Small intestine (tissue), 7 donors: ENCODE data around the gene TNIK. TPM values are rescaled to one million over a fixed set of nuclear protein-coding genes. Genes with fewer than 3 reads are reported as not detected.
A peak's percentile ranks its signal among the peaks of the same experiment; 100 is the strongest.

ENCODE experiments used
- DNase-seq, 2 donors: peaks; one replicate each; pipeline versions ENCODE4 v3.0.0 to v3.0.0-alpha.2; 2013
- FAIRE-seq: peaks from 2 replicates; lab custom pipeline; 2012; peaks lifted over from hg19 to GRCh38; lab: Jason Lieb, UNC
- H3K27ac ChIP-seq, 3 donors: one replicate each; pipeline ENCODE4 v1.5.1; 2013; ENCODE audit warnings: low read length in 2 of 3, mild to moderate bottlenecking in 2 of 3, control low read depth in 1 of 3, inconsistent platforms in 1 of 3, low read depth in 1 of 3, moderate library complexity in 1 of 3
- H3K27me3 ChIP-seq, 3 donors: one replicate each; pipeline ENCODE4 v1.6.1; 2013; ENCODE audit warnings: low read length in 3 of 3, inconsistent platforms in 1 of 3; ENCODE audit not compliant: control insufficient read depth in 3 of 3, insufficient read depth in 3 of 3
- H3K36me3 ChIP-seq, 3 donors: one replicate each; pipeline ENCODE4 v1.6.1; 2013; ENCODE audit warnings: low read length in 3 of 3, inconsistent platforms in 1 of 3, low read depth in 1 of 3, mild to moderate bottlenecking in 1 of 3, moderate library complexity in 1 of 3; ENCODE audit not compliant: control insufficient read depth in 3 of 3, insufficient read depth in 2 of 3
- H3K4me1 ChIP-seq, 3 donors: one replicate each; pipeline ENCODE4 v1.6.1; 2013; ENCODE audit warnings: low read length in 2 of 3, inconsistent platforms in 1 of 3, low read depth in 1 of 3, mild to moderate bottlenecking in 1 of 3, moderate library complexity in 1 of 3; ENCODE audit not compliant: control insufficient read depth in 3 of 3, insufficient read depth in 2 of 3
- H3K4me3 ChIP-seq, 3 donors: one replicate each; pipeline ENCODE4 v1.5.1; 2013; ENCODE audit warnings: low read length in 3 of 3, control low read depth in 1 of 3, inconsistent platforms in 1 of 3, low read depth in 1 of 3, mild to moderate bottlenecking in 1 of 3, moderate library complexity in 1 of 3
- H3K9me3 ChIP-seq, 2 donors: one replicate each; pipeline ENCODE4 v1.6.1; 2013; ENCODE audit warnings: low read depth in 1 of 2, low read length in 1 of 2; ENCODE audit not compliant: control insufficient read depth in 2 of 2, insufficient read depth in 1 of 2
- WGBS, 3 donors: extraction: QIAGEN DNeasy Blood & Tissue Kit; methylation state at CpG; one replicate each; pipeline ENCODE4 v1.1.7; 2013; 5-methylcytosine and 5-hydroxymethylcytosine counted together
- polyA plus RNA-seq, 4 donors: library from polyadenylated mRNA; stranded (reverse) in 3 of 4; unstranded in 1 of 4; fragments of 200-250 nt in 3 of 4; fragments of 120-200 nt in 1 of 4; gene quantifications; one replicate each; pipeline versions ENCODE4 v1.2.1 to v1.2.3, GENCODE V29; 2013
- donor health status: healthy with polysubstance abuse.
- donor health status: control.
- donor health status: control.
- donor health status: Bipolar disorder and iron deficiency.
- donor health status: healthy.

The TNIK gene
- polyA plus RNA-seq, 4 donors = 14.9 to 38.7 (median 27.5) TPM

- WGBS, 3 donors = 11 to 52% (median 24%) methylated on average over 2 of the region's 2 CpGs
- FAIRE-seq (no peak), DNase-seq (peak; percentile 33 to 39)
Observed at GRCh38 chr3:171334465-171334811, 125.8 kb downstream of the TNIK start.

GRCh38 chr3:171333784-171334464, 126.3 kb downstream of the TNIK start:
- H3K9me3 ChIP-seq = no peaks in the 10 kb centered on the region
- no peaks in the 10 kb centered on the region for H3K27me3 ChIP-seq
- FAIRE-seq (no peak), DNase-seq (no peak)
- peak overlapping the region in 1 of 3 donors; percentile 12 for H3K27ac ChIP-seq
- 84 to 88% (median 85%) methylated on average over 9 of the region's 9 CpGs for WGBS, 3 donors
- no peaks in the 10 kb centered on the region for H3K36me3 ChIP-seq
- no peak overlapping the region for H3K4me3 ChIP-seq
- peaks cover 0 to 19% (median 6%) of the 10 kb centered on the region in 3 donors for H3K4me1 ChIP-seq

More at GRCh38 chr3:171334465-171334811, 125.8 kb downstream of the TNIK start:
- no peaks in the 10 kb centered on the region for H3K36me3 ChIP-seq
- no peak overlapping the region for H3K4me3 ChIP-seq
- no peaks in the 10 kb centered on the region for H3K9me3 ChIP-seq
- peaks cover 0 to 19% (median 7%) of the 10 kb centered on the region in 3 donors for H3K4me1 ChIP-seq
- H3K27me3 ChIP-seq = no peaks in the 10 kb centered on the region
- H3K27ac ChIP-seq = peak overlapping the region in 1 of 3 donors; percentile 12

GRCh38 chr3:171330938-171331337, 129.3 kb downstream of the TNIK start:
- Histone ChIP-seq H3K27me3 (no peaks in the 10 kb centered on the region), H3K36me3 (no peaks in the 10 kb centered on the region), H3K27ac (no peak overlapping the region), H3K4me1 (peaks cover 2 to 15% (median 4%) of the 10 kb centered on the region in 3 donors), H3K4me3 (no peak overlapping the region), H3K9me3 (no peaks in the 10 kb centered on the region)
- FAIRE-seq (no peak), DNase-seq (no peak)
- WGBS, 3 donors = 87 to 93% (median 91%) methylated on average over 3 of the region's 3 CpGs

DNA sequence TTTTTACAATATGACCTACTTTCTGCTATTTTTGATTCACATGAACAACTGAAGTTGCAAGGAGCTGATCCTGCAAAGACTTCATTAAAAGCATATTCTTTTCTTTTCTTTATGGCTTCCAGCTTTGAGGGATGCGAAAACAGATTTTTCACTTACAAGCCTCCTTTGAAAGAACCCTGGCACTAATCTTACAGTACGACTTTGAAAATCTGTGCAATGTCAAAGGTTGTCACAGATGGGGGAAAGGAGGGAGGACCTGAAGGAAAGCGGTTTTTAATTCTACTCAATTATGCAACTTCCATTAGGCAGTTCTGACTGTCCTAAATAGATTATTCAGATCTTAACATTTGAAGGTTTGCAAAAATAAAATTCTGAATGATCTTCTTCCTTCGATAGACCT, 130.5 kb downstream of the TNIK start:
- FAIRE-seq (no peak), DNase-seq (no peak)
- WGBS, 3 donors = 70 to 80% (median 71%) methylated on average over 4 of the region's 4 CpGs

GRCh38 chr3:171328419-171329082, 131.7 kb downstream of the TNIK start:
- DNase-seq (peak; percentile 50 to 67), FAIRE-seq (no peak)
- no peak overlapping the region for H3K4me3 ChIP-seq
- no peaks in the 10 kb centered on the region for H3K27me3 ChIP-seq
- H3K9me3 ChIP-seq = no peaks in the 10 kb centered on the region
- 53 to 61% (median 55%) methylated on average over 3 of the region's 3 CpGs for WGBS, 3 donors
- no peak overlapping the region for H3K27ac ChIP-seq
- peaks cover 0 to 9% (median 2%) of the 10 kb centered on the region in 3 donors for H3K4me1 ChIP-seq
- H3K36me3 ChIP-seq = no peaks in the 10 kb centered on the region

More for the DNA sequence above, 130.5 kb downstream of the TNIK start:
- no peaks in the 10 kb centered on the region for H3K36me3 ChIP-seq
- peaks cover 0 to 15% (median 2%) of the 10 kb centered on the region in 3 donors for H3K4me1 ChIP-seq
- H3K4me3 ChIP-seq = no peak overlapping the region
- no peaks in the 10 kb centered on the region for H3K27me3 ChIP-seq
- H3K27ac ChIP-seq = no peak overlapping the region
- H3K9me3 ChIP-seq = no peaks in the 10 kb centered on the region

DNA sequence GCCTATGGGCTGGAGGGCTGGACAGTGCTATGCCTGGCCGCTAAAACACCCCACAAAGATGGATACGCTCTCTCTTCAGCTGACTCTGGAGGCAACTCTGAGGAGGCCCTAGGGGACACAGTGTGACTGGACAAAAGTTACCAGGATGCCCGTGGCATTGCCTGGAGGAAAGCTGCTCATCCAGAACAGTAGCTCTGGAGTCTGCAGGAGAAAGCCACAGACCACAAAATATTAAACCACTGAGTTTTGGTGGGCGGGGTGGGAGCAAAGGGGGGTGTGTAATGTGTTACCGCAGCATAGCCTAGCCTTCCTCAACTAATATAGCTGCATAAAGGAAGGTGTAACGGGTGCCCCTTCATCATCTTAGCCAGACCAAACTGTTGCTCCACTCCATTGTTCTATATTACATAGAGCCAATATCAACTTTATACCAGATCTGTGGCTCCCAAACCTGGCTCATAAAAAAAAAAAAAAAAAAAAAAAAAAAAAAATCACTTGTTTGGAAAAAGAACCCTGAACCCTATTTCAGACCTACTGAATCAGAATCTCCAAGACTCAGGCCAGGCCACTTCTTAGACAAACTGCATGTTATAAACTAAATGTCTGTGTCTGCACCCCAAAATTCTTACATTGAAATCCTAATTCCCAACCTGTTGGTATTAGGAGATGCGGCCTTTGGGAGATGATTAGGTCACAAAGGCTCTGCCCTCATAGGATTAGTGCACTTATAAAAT, 132.6 kb downstream of the TNIK start:
- Histone ChIP-seq H3K36me3 (no peaks in the 10 kb centered on the region), H3K27me3 (no peaks in the 10 kb centered on the region), H3K27ac (no peak overlapping the region), H3K4me3 (no peak overlapping the region), H3K9me3 (no peaks in the 10 kb centered on the region), H3K4me1 (peaks cover 0 to 9% (median 2%) of the 10 kb centered on the region in 3 donors)
- no peak for DNase-seq
- 86 to 95% (median 94%) methylated on average over 7 of the region's 7 CpGs for whole genome bisulfite sequencing, 3 donors
- no peak for FAIRE-seq

DNA sequence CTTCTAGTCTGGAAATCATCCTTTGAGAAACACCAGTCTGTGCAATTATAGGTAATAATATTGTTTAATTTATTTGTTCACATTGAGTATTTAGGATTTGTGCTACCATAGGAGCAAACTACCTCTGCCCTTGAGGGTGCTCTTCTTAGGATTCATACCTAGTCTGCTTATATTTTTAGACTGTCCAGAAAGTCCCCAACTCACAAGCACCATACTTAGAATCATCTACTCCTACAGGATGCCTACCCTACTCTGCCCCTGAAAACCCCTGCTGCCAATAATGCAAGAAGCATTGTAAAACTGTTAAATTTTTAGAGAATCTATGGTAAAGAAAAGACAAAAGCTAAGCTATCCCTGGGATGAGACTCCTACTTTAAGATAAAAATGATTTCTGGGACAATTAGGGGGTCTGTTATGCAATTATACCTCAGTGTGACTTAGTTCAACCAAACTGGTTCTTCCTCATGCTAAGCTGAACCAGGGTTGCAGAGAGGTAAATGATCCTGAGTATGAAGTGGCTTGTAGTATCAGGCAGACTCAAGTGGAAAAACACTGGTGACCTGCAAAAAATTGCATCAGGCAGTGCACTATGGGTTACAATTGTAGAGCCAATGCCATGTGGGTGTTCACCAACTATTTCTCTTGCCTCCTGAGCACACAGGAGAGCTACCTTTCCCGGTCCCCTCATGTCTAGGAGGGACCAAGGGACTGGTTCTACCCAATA, 133.3 kb downstream of the TNIK start:
- no peak overlapping the region for H3K4me3 ChIP-seq
- no peaks in the 10 kb centered on the region for H3K9me3 ChIP-seq
- DNase-seq = no peak
- H3K36me3 ChIP-seq = no peaks in the 10 kb centered on the region
- H3K27ac ChIP-seq = no peak overlapping the region
- no peak for FAIRE-seq
- WGBS, 3 donors = 96 to 100% (median 100%) methylated on average over 1 of the region's 1 CpG
- H3K4me1 ChIP-seq = peaks cover 0 to 9% (median 2%) of the 10 kb centered on the region in 3 donors
- no peaks in the 10 kb centered on the region for H3K27me3 ChIP-seq
